PC-3 (cell line): ENCODE data around the gene ZNF423. TPM values are rescaled to one million over a fixed set of nuclear protein-coding genes. Genes with fewer than 3 reads are reported as not detected.

ENCODE experiments used
- ATAC-seq: fragments of 200-7000 bp; cut with Tn5 transposase; 2 replicates; pipeline ENCODE4 v1.9.1; 2020; ENCODE audit warnings: mild to moderate bottlenecking, moderate library complexity
- BruUV-seq: library from RNA; stranded (reverse); fragments of 400-500 nt; replicated peaks from 2 replicates; lab custom pipeline; 2021; lab: Mats Ljungman, UMichigan
- CTCF ChIA-PET: fragments of 300-600 bp; sonication (Branson Sonifier 250); formaldehyde crosslinking; loops from one replicate; lab custom pipeline; 2022; ENCODE audit warnings: antibody characterized with exemption; lab: Charles Lee
- POLR2A ChIA-PET: fragments of 300-600 bp; sonication (Branson Sonifier 250); formaldehyde crosslinking; loops from one replicate; lab custom pipeline; 2022; ENCODE audit warnings: antibody characterized with exemption; ENCODE audit not compliant: unreplicated experiment; lab: Charles Lee
- DNase-seq: peaks from one replicate; pipeline ENCODE4 v3.0.0-alpha.2; 2015
- H2AFZ ChIP-seq: fragments of 300-600 bp; sonication (generic); 2 replicates; pipeline ENCODE4 v1.6.0; 2016; ENCODE audit warnings: antibody characterized with exemption, low read length
- H3F3A ChIP-seq: fragments of 300-600 bp; sonication (generic); one replicate; pipeline ENCODE4 v1.6.0; 2017; ENCODE audit warnings: antibody characterized with exemption, low read length, control low read depth, mild to moderate bottlenecking; ENCODE audit not compliant: unreplicated experiment
- H3K27ac ChIP-seq: fragments of 300-600 bp; sonication (generic); 2 replicates; pipeline ENCODE4 v1.5.1; 2016; ENCODE audit warnings: mild to moderate bottlenecking, low read length
- H3K27me3 ChIP-seq: fragments of 300-600 bp; sonication (generic); 2 replicates; pipeline ENCODE4 v1.6.1; 2016; ENCODE audit warnings: low read length, mixed read lengths
- H3K36me3 ChIP-seq: fragments of 300-600 bp; sonication (generic); 2 replicates; pipeline ENCODE4 v1.6.1; 2016; ENCODE audit warnings: low read depth, mixed run types, low read length, mixed read lengths
- H3K4me1 ChIP-seq: fragments of 300-600 bp; sonication (generic); 2 replicates; pipeline ENCODE4 v1.5.1; 2016; ENCODE audit warnings: low read length; ENCODE audit not compliant: insufficient read depth
- H3K4me2 ChIP-seq: fragments of 300-600 bp; sonication (generic); 2 replicates; pipeline ENCODE4 v1.6.0; 2016; ENCODE audit warnings: low read length
- H3K4me3 ChIP-seq: fragments of 300-600 bp; sonication (generic); 2 replicates; pipeline ENCODE4 v1.5.1; 2016; ENCODE audit warnings: mild to moderate bottlenecking, low read length, mixed read lengths
- H3K79me2 ChIP-seq: fragments of 300-600 bp; sonication (generic); 2 replicates; pipeline ENCODE4 v1.6.1; 2017; ENCODE audit warnings: low read length, mixed read lengths
- H3K9ac ChIP-seq: fragments of 300-600 bp; sonication (generic); 2 replicates; pipeline ENCODE4 v1.6.0; 2016; ENCODE audit warnings: mild to moderate bottlenecking, low read length
- H3K9me2 ChIP-seq: fragments of 300-600 bp; sonication (generic); replicated peaks from 2 replicates; pipeline ENCODE4 v1.6.1; 2016; ENCODE audit warnings: mixed run types, low read length, mixed read lengths
- H3K9me3 ChIP-seq: fragments of 300-600 bp; sonication (generic); 2 replicates; pipeline ENCODE4 v1.6.1; 2016; ENCODE audit warnings: low read length, mixed read lengths
- H4K20me1 ChIP-seq: fragments of 300-600 bp; sonication (generic); 2 replicates; pipeline ENCODE4 v1.6.1; 2016; ENCODE audit warnings: low read length, mixed read lengths
- CTCF ChIP-seq: fragments of 300-600 bp; sonication (generic); conservative IDR thresholded peaks from 2 replicates; pipeline ENCODE4 v1.5.1; 2017; ENCODE audit warnings: antibody characterized with exemption, low read depth, mild to moderate bottlenecking, low read length
- EZH2 ChIP-seq: fragments of 300-600 bp; sonication (generic); IDR thresholded peaks from one replicate; pipeline ENCODE4 v1.6.1; 2017; ENCODE audit warnings: antibody characterized with exemption, mild to moderate bottlenecking, low read length; ENCODE audit not compliant: unreplicated experiment
- EZH2phosphoT487 ChIP-seq: fragments of 300-600 bp; sonication (generic); IDR thresholded peaks from 2 replicates; pipeline ENCODE4 v1.6.1; 2018; ENCODE audit warnings: mild to moderate bottlenecking, antibody characterized with exemption, low read length, borderline replicate concordance
- intact Hi-C: fragments of 100-400 bp; cut with micrococcal nuclease; formaldehyde crosslinking; loops from 2 replicates; pipeline ENCODE4 v1.9.0; 2023
- total RNA-seq: library from RNA; depleted of rRNA; stranded (reverse); fragments of >200 nt; gene quantifications from 2 replicates; pipeline ENCODE4 v1.2.3, GENCODE V29; 2014

The ZNF423 gene
- total RNA-seq, 1 experiment from 2014 or later, result not detected

- no peaks in the 10 kb centered on the region for H3K79me2 ChIP-seq
- H3K27me3 ChIP-seq, result peaks cover 19% of the 10 kb centered on the region; the same call in 1 of the 2 replicates
- H3K9me3 ChIP-seq, result no peaks in the 10 kb centered on the region
- H3K36me3 ChIP-seq, result no peaks in the 10 kb centered on the region
- no peak for TF ChIP-seq CTCF
- no peak for TF ChIP-seq EZH2
- TF ChIP-seq EZH2phosphoT487, result no peak
- no peak overlapping the region for H2AFZ ChIP-seq
- ChIA-PET CTCF (no interaction called here), POLR2A (no interaction called here)
- no peak overlapping the region for H3K4me3 ChIP-seq
- no TSS peak for BruUV-seq
- no peaks in the 10 kb centered on the region for H3F3A ChIP-seq
- no peaks in the 10 kb centered on the region for H3K4me1 ChIP-seq
- H4K20me1 ChIP-seq, result no peaks in the 10 kb centered on the region
- H3K4me2 ChIP-seq, result no peak overlapping the region
- H3K9me2 ChIP-seq, result no peaks in the 10 kb centered on the region
- no peak overlapping the region for H3K27ac ChIP-seq
- DNase-seq (no peak), ATAC-seq (no peak)
- H3K9ac ChIP-seq, result no peak overlapping the region
- intact Hi-C loops, result no loop called here
These were observed 115.7 kb downstream of the ZNF423 start for GRCh38 chr16:49740256-49740655.

- H3K9me3 ChIP-seq, result no peaks in the 10 kb centered on the region
- TF ChIP-seq CTCF, result 0 out of 2 replicates have a peak, but pooled peaks have one; percentile 10
- no peak for TF ChIP-seq EZH2phosphoT487
- no peak overlapping the region for H2AFZ ChIP-seq
- POLR2A ChIA-PET, result no interaction called here
- H3K9me2 ChIP-seq, result no peaks in the 10 kb centered on the region
- BruUV-seq, result no TSS peak
- H4K20me1 ChIP-seq, result no peaks in the 10 kb centered on the region
- ATAC-seq (no peak), DNase-seq (no peak)
- H3K27ac ChIP-seq, result no peak overlapping the region
- H3F3A ChIP-seq, result no peaks in the 10 kb centered on the region
- H3K36me3 ChIP-seq, result no peaks in the 10 kb centered on the region
- no peaks in the 10 kb centered on the region for H3K4me1 ChIP-seq
- H3K79me2 ChIP-seq, result no peaks in the 10 kb centered on the region
- CTCF ChIA-PET, result no interaction called here
- H3K4me2 ChIP-seq, result no peak overlapping the region
- H3K9ac ChIP-seq, result no peak overlapping the region
- 0 out of 2 replicates have a peak, but pooled peaks cover 17% of the 10 kb centered on the region for H3K27me3 ChIP-seq
- H3K4me3 ChIP-seq, result no peak overlapping the region
- intact Hi-C loops, result no loop called here
These were observed 116.5 kb downstream of the ZNF423 start for GRCh38 chr16:49739381-49739780.

GRCh38 chr16:49738832-49739231 lies 117.1 kb downstream of the ZNF423 start:
- H3K36me3 ChIP-seq, result no peaks in the 10 kb centered on the region
- DNase-seq (no peak), ATAC-seq (no peak)
- intact Hi-C loops, result no loop called here
- H3K9me3 ChIP-seq, result no peaks in the 10 kb centered on the region
- no peak overlapping the region for H3K4me3 ChIP-seq
- no peak overlapping the region for H3K4me2 ChIP-seq
- POLR2A ChIA-PET, result no interaction called here
- BruUV-seq, result no TSS peak
- no peaks in the 10 kb centered on the region for H3K4me1 ChIP-seq
- no peaks in the 10 kb centered on the region for H3K79me2 ChIP-seq
- no peak overlapping the region for H3K9ac ChIP-seq
- no peaks in the 10 kb centered on the region for H4K20me1 ChIP-seq
- no peak overlapping the region for H2AFZ ChIP-seq
- H3K27me3 ChIP-seq, result peaks cover 14% of the 10 kb centered on the region; the same call in 1 of the 2 replicates
- no peak for TF ChIP-seq EZH2
- no peak for TF ChIP-seq EZH2phosphoT487
- no peaks in the 10 kb centered on the region for H3F3A ChIP-seq
- no peaks in the 10 kb centered on the region for H3K9me2 ChIP-seq
- H3K27ac ChIP-seq, result no peak overlapping the region
- CTCF ChIA-PET, result no interaction called here
